ENCODE data around the gene IL17B.
A peak's percentile ranks its signal among the peaks of the same experiment; 100 is the strongest.

The IL17B gene

DNA sequence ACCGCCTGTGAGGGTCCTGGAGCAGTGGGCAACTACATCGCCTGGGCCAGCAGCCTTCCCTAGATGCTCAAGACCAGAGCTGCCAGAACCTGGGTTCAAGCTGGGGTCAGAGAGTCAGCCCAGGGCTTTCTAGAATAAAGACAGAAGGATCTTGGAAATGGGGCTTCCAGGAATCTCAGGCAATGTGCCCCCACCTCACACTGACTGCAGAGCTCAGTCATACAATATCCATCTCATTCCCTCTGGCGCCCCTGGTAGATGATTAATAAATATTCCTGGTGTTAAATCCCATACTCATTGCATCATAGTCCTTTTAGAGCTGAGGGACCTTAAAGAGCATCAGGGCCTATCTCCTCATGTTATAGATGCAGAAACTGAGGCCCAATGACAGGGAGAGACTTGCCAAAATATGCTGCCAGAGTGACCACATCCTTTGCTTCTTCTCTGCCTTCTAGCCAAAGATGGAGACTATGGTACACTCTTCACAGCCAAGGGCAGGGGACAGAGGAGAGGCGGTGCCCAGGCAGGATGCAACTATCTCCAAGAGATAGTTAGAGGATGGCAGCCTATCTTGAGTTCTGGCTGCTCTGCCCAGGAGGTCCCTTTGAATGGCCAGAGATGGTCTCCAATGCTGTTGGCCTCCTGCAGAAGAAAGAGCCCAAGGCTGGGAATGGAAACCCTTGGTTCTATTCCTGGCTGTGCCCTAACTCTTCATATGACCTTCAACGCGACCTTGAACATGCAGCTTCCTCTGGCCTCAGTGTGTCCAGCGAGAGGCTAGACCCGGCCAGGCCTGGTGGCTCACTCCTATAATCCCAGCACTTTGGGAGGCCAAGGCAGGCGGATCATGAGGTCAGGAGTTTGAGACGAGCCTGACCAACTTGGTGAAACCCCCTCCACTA is 36.2 kb upstream of the IL17B start:
- DNase-seq = no peak

- DNase-seq = no peak
Measured at GRCh38 chr5:149414405-149415065, 35.4 kb upstream of the IL17B start.

GRCh38 chr5:149413477-149414210 is 34.6 kb upstream of the IL17B start:
- DNase-seq = no peak

DNA sequence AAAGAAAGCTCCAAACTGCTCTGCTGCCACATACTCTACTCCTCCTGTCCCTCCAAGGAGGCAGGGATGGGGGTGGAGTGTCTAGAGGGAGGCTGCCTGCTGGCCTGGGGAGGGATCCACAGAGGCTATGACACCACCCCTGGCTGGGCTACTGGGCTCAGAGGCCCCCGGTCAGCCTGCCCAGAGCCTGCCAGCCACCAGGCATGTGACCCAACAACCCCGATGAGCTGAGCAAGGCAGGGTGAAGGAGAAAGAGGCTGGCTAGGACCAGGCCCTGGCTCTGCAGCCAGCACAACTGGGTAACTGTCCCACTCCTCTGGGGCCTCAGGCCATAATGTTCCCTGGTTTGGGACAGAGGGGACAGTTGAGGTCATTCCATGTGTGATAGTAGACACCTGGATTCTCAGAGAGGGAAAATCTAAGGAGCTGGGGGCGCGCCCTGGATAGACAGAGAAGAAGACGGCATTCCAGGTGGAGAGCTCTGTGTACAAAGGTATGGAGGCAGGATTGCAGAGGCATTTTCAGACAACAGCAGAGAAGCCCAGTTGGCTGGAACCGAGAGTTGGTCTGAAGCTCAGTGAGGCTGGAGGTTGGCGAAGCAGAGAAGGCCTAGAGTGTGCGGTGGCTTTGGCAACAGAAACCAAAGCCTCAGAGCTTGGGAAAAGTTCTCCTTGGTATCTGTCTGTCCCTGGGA is 33.8 kb upstream of the IL17B start:
- no peak for DNase-seq

DNA sequence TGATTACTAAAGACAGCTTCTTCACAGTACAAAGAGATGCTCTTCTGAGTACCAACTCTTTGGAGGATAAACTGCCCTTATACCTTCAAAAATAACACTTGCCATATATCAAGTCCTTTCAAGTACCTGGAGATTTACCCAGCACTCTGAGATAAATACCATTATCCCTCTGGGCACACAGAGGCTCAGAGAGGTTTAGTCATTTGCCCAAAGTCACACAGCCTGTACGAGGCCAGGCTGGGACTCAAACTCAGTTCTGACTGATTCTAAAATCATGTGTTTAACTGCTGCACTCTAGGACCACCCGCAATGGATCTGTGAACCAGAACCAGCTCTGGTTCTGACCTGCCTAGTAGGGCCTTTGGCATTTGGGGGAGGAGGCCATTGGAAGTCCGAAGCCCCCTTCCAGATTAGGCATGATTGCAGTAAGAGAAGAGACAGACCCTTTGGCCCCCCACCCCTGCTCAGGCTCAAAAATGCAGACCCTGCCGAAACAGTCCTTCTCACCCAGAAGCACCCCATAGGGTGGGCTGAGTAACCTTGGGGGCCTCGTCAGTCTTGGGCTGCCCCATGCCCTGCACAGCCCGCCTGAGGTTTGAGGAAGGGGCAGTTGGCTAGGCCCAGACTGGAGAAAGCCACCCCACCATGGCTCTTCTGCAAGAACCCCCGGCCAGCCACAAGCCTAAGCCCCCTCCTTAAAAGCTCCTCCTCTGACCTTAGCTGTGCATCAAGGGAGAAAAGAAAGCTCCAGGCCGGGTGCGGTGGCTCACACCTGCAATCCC is 32.8 kb upstream of the IL17B start:
- DNase-seq = no peak

DNA sequence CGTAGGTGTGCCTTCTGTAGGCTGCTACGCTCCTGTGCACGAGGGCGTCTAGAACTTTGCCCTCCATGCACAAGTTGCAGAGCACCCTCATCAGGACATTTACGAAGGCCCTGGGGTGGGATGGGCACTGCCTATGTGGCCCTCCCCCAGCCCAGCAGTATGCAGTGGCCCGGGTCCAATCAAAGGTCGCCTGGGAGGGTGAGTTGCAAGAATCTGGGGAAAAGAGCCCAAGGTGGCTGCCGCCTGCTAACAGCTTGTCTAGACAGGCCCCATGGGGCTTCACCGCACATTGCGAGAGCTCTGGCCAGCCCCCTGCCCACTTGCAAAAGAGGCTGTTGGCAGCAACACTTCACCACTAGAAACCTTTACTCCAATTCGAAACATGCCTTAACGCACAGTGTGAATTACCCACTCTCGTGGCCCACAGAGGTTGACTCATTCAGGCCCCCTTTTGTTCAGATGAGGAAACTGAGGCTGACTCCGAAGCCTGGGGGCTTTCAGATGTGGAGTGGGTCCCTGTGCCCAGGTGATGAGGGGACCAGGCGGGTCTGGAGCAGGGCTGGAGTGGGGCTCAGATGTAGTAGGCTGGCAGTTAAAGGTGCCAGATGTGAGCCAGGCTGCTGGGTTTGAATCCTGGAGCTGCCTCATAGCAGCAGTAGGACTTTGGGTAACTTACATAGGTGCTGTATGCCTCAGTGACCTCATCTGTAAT is 31.8 kb upstream of the IL17B start:
- DNase-seq = no peak

DNA sequence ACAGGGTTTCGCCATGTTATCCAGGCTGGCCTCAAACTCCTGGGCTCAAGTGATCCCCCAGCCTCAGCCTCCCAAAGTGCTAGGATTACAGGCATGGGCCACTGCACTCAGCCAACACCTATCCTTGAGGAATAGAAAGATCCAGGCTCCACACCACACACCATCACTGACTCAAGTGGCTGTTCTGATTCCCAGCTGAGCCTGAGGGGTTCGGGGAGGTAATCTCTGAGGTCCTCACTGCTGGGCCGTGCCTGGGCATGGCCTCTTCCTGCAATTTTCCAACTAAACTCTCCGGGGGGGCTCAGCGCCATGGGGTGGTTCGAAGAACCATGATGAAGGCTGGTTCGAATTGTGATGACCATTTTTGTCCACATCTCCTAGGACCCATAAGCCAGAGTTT is 31.0 kb upstream of the IL17B start:
- no peak for DNase-seq

DNA sequence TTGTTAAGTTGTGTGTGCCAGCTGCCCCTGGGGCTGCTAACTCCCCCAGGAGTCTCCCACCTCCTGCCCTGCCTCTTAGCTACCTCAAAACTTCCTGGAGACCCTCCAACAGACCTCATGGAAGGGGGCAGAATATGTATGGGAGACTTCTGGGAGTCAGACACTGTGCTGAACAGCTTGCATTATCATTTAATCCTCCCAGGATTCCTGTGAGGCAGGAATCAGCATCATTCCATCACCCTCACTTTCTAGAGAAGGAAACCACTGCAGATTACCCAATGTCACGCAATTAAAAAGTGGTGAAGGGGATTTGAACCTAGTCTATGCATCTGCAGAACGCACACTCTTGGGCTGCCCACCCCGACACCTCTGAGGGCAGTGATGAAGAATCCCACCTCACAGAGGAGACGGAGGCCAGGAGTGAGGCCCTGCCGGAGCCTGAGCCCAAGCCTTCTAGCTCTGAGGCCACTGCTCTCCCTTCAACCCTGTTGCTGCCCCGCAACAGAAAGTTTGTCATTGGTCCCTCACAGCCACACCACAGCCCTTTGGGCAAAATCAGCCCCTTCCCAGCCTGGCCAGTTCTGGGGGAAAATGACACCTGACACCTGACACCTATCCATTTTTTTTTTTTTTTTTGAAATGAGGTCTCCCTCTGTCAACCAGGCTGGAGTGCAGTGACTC is 30.3 kb upstream of the IL17B start:
- DNase-seq = no peak

- no peak for DNase-seq
Measured at GRCh38 chr5:149408252-149409099, 29.4 kb upstream of the IL17B start.

DNA sequence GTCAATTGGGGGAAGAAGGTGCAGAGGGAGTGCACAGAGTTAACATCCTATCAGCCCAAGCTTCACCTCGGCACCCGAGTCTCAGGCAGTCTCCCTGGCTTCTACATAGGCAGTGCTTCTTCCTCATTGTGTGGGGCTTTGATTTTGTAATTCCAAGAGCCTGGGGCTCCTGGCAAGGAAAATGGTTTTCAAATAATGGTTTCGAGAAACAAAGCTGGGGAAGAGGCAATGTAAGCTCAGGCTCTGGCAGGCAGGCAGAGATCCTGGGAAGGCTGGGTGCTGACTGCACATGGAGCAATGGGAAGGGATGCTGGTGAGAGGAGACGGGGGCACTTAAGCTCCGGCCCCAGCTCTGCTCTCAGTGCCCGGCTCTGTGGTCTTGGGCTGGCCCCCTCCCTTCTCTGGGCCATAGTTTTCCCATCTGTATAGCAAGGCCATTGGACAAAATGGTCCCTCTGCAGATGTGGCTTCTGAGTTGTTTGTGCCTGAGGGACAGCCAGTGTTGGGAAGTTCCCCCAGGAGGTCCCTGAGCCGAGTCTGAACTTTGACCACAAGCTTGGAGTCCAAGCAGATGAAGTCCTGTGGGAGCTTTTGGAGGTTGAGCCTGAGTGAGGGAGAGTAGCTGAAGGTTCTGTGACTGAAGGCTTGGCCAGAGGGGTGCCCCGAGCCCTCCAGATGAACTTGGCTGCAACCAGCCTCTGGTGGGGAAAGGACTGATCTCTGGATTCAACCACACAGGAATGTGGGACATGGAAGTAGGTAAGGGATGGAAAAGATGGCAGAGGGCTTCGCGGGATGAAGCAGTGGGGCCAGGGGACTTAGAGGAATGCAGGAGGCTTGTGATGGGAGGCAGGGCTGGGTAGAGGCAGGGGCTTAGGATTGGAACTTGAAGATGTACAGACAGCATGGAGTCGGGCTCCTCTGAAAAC is 28.5 kb upstream of the IL17B start:
- no peak for DNase-seq

DNA sequence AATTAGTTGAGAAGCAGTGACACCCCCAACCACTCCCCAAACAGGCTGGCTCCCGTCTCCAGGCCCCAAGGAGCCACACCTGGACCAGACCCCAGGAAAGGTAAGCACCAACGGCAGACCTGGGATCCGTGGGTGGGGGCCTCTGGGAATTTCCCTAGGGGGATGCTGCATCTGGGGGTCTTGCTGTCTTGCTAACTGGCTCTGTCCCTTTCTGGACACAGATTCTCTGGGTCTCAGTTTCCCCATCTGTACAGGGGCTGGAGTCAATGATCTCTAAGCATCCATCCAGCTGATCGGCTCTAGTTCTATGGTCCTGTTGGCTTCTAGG is 27.9 kb upstream of the IL17B start:
- no peak for DNase-seq

GRCh38 chr5:149406203-149406978 is 27.3 kb upstream of the IL17B start:
- peak; percentile 47 for DNase-seq

DNA sequence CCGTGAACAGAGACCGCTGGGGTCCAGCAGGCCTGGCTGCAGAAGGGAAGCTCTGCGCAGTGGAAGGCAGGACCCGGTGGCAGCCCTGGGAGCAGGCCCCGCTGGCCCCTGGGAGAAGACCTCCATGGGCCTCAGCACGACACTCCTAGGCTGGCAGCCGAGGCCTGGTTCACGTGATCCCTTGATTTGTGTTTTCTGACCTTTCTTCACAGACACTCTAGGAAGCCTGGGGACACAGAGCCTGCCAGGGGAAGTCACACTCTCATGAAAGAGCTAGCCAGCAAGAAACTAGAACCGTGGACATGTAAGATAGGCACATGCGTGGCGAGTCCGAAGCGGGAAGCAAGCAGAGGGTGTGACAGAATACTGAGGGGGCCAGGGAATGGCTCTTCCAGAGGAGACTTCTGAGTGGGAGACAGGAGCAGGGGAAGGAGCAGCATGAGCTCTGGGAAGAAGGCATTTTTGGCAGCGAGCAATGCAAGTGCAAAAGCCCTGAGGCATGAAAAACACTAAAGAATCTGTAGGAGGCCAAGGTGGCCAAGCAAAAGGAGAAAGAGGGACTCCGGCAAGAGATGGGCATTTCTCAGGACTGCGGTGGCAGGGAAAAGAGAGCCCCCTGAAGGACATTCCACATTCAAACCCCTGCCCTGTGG is 26.6 kb upstream of the IL17B start:
- DNase-seq = peak; percentile 36

- no peak for DNase-seq
Measured at GRCh38 chr5:149404746-149405549, 25.9 kb upstream of the IL17B start.

DNA sequence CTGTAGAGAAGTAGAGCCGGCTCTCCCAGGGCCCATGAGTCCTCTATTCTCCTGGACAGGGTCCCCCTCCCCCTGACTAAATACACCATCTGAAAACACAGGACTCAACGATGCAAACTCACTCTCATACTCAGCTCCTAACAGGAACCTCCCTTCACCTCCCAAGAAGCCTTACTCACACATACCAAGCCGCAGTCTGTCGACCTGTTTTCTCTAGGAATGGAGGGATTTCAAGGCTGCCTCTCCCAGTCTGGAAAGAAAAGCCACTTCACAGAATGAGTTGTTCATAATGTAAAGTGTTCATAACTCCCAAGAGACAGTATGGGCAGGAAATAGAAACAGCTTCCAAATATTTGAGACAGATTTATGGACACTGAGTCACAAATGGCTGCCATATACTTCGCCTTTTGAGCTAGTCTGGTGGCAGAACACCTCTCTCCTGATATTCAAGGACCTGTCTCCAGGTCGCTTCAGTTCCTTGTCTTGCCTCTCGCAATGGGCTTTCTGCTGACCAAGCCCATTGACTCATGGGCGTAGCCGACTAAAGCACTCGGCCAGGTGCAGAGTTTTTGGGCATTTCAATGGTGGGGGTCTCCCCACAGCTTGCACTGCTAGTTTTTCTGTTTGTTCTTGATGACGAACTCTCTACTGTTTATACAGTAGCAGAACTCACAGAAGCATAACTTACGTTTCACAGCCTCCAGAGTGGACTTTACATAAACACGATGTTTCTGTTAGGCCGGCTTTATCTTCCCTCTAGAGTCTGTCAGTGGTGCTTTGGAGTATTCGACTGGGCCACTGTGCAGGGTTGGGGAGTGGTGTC is 25.0 kb upstream of the IL17B start:
- no peak for DNase-seq

All from right kidney (tissue), 1 donor.